Uterus (tissue), 4 donors: ENCODE data around the gene GIPC2. TPM values are rescaled to one million over a fixed set of nuclear protein-coding genes. Genes with fewer than 3 reads are reported as not detected.
"Not testable (repeated sequence)": the region's sequence is repeated elsewhere in the genome, so short reads cannot be mapped to it uniquely, and the experiment has no call there.

Experiments
- DNase-seq, 2 donors: peaks; one replicate each; pipeline ENCODE4 v3.0.0-alpha.2; 2019 to 2020
- H3K27ac ChIP-seq, 2 donors: fragments of 200-600 bp; sonication (generic); 1 replicate in 1 of 2; 2 replicates in 1 of 2; pipeline ENCODE4 v1.5.1; 2016 to 2018
- H3K27me3 ChIP-seq, 2 donors: fragments of 200-600 bp; sonication (generic); one replicate each; pipeline ENCODE4 v1.5.1; 2018 to 2019; ENCODE audit warnings: control low read depth in 1 of 2
- H3K36me3 ChIP-seq, 2 donors: fragments of 200-600 bp; sonication (generic); one replicate each; pipeline ENCODE4 v1.5.1; 2019; ENCODE audit warnings: control low read depth in 1 of 2
- H3K4me1 ChIP-seq, 2 donors: fragments of 200-600 bp; sonication (generic); one replicate each; pipeline ENCODE4 v1.5.1; 2018 to 2019; ENCODE audit warnings: control low read depth in 1 of 2
- H3K4me3 ChIP-seq, 2 donors: fragments of 200-600 bp; sonication (generic); 1 replicate in 1 of 2; 2 replicates in 1 of 2; pipeline ENCODE4 v1.5.1; 2018 to 2019; ENCODE audit warnings: mild to moderate bottlenecking in 1 of 2
- H3K9me3 ChIP-seq, 2 donors: fragments of 200-600 bp; sonication (generic); one replicate each; pipeline ENCODE4 v1.5.1; 2019; ENCODE audit warnings: control low read depth in 1 of 2
- POLR2A ChIP-seq, 2 donors: fragments of 450-650 bp; IDR thresholded peaks; one replicate each; pipeline ENCODE4 v1.6.1; 2016; ENCODE audit warnings: antibody characterized with exemption in 2 of 2, mild to moderate bottlenecking in 1 of 2, moderate library complexity in 1 of 2
- intact Hi-C: fragments of 100-400 bp; cut with DNase I; formaldehyde crosslinking; loops from one replicate; pipeline ENCODE4 v1.15.1; 2023; ENCODE audit warnings: low total_unique reads
- total RNA-seq, 4 donors: library from RNA; depleted of rRNA in 3 of 4; stranded (reverse); fragments of >200 nt in 3 of 4; gene quantifications; one replicate each; pipeline versions ENCODE4 v1.1.0 to v1.2.4, GENCODE V29; 2014 to 2023
- TF ChIP-seq, protein P1 (sequence below), 4 experiments: fragments of 200-600 bp in 2 of 4; fragments of 450-650 bp in 2 of 4; sonication (generic) in 2 of 4; IDR thresholded peaks; one replicate each; pipeline ENCODE4 v1.5.1; 2016 to 2019; ENCODE audit warnings: antibody characterized with exemption in 4 of 4, mild to moderate bottlenecking in 2 of 4, moderate library complexity in 1 of 4
- donor health status: DM: yes; HTN: yes; CAD: no.

Gene GIPC2
- total RNA-seq: 1 to 10 TPM; 3.6 to 8.2 (median 5.8) TPM

DNA sequence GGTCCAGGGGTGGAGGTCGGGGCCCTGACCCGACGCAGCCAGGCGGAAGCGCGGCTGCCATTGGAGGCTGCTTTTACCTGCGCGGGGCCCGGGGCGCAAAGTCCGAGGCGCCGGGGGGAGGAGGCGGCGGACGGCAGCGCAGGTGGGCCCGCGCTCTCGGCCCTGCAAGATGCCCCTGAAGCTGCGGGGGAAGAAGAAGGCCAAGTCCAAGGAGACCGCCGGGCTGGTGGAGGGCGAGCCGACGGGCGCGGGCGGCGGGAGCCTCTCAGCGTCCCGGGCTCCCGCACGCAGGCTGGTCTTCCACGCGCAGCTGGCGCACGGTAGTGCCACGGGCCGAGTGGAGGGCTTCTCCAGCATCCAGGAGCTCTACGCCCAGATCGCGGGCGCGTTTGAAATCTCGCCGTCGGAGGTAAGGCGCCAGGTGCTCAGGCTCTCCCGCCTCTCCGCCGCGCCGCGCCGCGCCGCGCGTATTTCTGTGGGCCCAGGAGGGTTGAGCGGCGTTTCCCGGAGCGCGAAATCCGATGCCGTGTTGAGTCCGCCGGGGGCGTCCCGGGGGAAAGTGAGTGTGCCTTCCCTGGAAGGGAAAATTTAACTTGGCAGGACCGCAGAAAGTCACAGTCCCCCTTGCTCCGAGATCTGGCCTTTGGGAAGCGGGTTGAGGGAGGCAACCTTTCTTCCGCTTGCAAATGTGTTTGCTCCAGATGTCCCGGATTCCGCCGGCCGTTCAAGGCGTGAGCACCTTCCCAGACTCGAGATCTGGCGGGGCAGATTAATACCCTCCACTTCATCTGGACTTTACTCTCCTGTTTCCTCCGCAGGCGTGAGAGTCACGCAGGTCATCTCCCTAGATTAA lies at the start of gene GIPC2:
Gene GIPC2 (plus strand): TSS at position 41 of the 853 bp plus-strand sequence. CDS start 129 bp downstream, at position 170.
- H3K27ac ChIP-seq: peak within 1 kb of the TSS; percentile 61 to 72

DNA sequence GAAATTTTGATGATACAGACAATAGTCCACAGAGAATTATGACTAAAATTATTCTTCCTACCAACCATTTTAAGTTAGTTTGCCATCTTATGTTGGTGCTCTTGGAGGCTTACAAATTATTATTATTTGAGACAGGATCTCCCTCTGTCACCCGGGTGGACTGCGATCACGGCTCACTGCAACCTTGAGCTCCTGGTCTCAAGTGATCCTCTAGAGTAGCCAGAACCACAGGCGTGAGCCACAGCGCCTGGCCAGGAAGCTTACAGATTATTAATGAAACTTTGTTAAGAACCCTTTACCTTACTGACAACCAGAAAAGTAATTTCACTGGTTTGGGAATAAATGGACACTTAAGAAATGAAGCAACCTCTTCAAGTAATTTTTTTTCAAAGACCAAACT lies 49.0 kb upstream of the GIPC2 start:
- Histone ChIP-seq H3K27me3 (no peaks in the 10 kb centered on the region), H3K9me3 (no peaks in the 10 kb centered on the region), H3K36me3 (no peaks in the 10 kb centered on the region), H3K4me3 (no peak overlapping the region), H3K27ac (no peak overlapping the region), H3K4me1 (no peaks in the 10 kb centered on the region)
- TF ChIP-seq, protein P1, sequence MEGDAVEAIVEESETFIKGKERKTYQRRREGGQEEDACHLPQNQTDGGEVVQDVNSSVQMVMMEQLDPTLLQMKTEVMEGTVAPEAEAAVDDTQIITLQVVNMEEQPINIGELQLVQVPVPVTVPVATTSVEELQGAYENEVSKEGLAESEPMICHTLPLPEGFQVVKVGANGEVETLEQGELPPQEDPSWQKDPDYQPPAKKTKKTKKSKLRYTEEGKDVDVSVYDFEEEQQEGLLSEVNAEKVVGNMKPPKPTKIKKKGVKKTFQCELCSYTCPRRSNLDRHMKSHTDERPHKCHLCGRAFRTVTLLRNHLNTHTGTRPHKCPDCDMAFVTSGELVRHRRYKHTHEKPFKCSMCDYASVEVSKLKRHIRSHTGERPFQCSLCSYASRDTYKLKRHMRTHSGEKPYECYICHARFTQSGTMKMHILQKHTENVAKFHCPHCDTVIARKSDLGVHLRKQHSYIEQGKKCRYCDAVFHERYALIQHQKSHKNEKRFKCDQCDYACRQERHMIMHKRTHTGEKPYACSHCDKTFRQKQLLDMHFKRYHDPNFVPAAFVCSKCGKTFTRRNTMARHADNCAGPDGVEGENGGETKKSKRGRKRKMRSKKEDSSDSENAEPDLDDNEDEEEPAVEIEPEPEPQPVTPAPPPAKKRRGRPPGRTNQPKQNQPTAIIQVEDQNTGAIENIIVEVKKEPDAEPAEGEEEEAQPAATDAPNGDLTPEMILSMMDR (IDR thresholded peaks at IDR 0.05): no peak
- TF ChIP-seq POLR2A (IDR thresholded peaks at IDR 0.05): no peak
- DNase-seq: no peak
- intact Hi-C loops: no loop called here

More for the DNA sequence above, at the start of gene GIPC2:
- intact Hi-C loops: no loop called here
- Histone ChIP-seq H3K4me1 (no peaks in the 10 kb centered on the region), H3K9me3 (no peaks in the 10 kb centered on the region), H3K36me3 (no peaks in the 10 kb centered on the region), H3K4me3 (peak within 1 kb of the TSS; percentile 36 to 47), H3K27me3 (no peaks in the 10 kb centered on the region)
- peak in 1 of 2 donors; percentile 25 for DNase-seq
- TF ChIP-seq POLR2A (IDR thresholded peaks at IDR 0.05): no peak
- TF ChIP-seq, protein P1 (IDR thresholded peaks at IDR 0.05): no peak

DNA sequence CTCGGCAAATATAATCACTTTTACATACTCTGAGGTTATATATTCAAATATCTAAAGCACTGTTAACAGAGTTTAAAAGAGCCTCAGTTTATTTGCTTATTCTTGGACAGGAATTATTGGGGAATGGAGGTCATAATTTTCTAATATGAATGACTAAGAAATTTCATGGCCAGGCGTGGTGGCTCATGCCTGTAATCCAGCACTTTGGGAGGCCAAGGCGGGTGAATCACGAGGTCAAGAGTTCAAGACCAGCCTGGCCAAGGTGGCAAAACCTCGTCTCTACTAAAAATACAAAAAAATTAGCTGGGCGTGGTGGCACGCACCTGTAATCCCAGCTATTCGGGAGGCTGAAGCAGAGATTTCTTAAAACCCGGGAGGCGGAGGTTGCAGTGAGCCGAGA lies 45.2 kb upstream of the GIPC2 start:
- H3K27me3 ChIP-seq, H3K36me3 ChIP-seq, H3K4me3 ChIP-seq, H3K9me3 ChIP-seq, H3K27ac ChIP-seq, intact Hi-C loops, H3K4me1 ChIP-seq, DNase-seq: not testable (repeated sequence)

DNA sequence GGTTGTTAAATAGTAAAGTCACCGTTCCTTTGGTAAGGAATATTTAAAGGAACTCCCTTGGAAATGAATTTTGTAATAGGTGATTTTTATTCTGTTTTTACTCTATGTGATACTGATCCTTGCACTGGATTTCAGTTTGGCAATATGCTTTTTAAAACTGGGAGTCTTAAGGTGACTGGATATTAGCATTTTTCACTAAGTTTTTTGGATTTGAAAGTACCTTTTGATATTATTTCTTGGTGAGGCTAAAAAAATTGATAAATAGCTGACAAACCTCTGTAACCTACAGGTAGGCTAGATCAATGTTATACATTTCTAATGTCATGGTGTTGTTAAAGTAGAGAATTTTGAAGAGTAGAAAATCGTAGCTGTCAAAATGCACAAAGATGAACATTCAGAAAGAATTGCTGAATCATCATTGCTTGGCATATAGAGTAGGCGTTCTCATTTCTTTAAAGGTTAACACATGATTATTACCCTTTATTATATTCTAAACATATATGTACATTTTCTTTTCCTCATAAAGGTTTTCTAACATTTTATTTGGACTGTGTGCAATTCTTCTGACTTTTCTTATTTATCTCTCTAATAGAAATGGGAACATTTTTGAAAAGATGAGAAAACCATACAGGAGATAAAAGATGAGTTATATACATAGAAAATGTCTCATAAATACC lies 42.6 kb upstream of the GIPC2 start:
- peak overlapping the region; percentile 87 to 98 for H3K27ac ChIP-seq
- DNase-seq: no peak
- peaks cover 0 to 8% of the 10 kb centered on the region in 2 donors for H3K4me1 ChIP-seq
- no peaks in the 10 kb centered on the region for H3K9me3 ChIP-seq
- TF ChIP-seq, protein P1 (IDR thresholded peaks at IDR 0.05): no peak
- no peak for TF ChIP-seq POLR2A (IDR thresholded peaks at IDR 0.05)
- no peaks in the 10 kb centered on the region for H3K27me3 ChIP-seq
- intact Hi-C loops: no loop called here
- no peaks in the 10 kb centered on the region for H3K36me3 ChIP-seq
- H3K4me3 ChIP-seq: no peak overlapping the region

DNA sequence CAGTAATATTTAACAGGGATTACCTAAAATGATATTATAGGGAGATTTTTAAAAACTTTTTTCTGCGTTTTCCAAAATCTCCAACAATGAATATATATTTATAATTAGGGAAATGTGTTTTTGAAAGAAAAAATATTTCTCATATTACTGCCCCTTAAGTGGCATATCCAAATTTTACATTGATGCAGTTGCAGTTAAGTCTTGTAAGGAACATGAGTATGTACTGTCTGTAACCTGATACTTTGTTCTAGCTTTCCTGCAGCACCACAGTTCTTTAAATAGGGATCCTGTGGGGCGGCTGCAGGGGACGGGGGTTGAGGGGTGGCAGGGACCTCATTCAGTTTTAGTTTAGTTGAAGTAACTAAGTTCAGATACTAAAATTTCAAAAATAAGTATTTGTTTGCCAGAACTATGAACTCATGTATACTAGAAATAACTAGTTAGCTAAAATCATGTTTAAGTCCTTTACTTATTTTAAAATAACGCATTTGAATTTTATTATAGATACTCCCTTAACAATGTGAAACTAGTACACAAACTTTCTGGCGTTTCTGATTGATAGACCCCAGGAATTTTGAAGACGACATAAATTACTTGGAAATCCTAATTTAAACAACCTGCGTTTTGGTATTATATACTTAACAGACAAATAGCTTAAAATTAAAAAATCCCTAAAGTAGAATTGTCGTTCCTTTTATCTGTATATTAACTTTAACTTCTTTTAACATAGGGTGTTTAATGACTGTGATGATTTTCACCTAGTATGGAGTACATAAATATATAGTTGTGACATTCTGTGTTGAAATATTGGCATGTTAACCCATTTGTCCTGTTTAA lies 41.7 kb upstream of the GIPC2 start:
- no peaks in the 10 kb centered on the region for H3K36me3 ChIP-seq
- peak; percentile 42 to 53 for DNase-seq
- H3K27me3 ChIP-seq: no peaks in the 10 kb centered on the region
- H3K4me1 ChIP-seq: peaks cover 0 to 8% of the 10 kb centered on the region in 2 donors
- H3K4me3 ChIP-seq: peak overlapping the region; percentile 49 to 61
- TF ChIP-seq, protein P1 (IDR thresholded peaks at IDR 0.05): no peak
- TF ChIP-seq POLR2A (IDR thresholded peaks at IDR 0.05): no peak
- no peaks in the 10 kb centered on the region for H3K9me3 ChIP-seq
- intact Hi-C loops: no loop called here
- peak overlapping the region; percentile 87 to 98 for H3K27ac ChIP-seq
